GM04503 (cell line): Measurements from ENCODE around the gene NCAPG2.
A peak's percentile ranks its signal among the peaks of the same experiment; 100 is the strongest.

Experiments used
- DNase-seq: peaks from one replicate; pipeline ENCODE4 v3.0.0-alpha.2; 2012; ENCODE audit warnings: low read depth

The NCAPG2 gene

GRCh38 chr7:158733220-158733519 is 28.6 kb upstream of the NCAPG2 start:
- no peak for DNase-seq

GRCh38 chr7:158732494-158733219 is 28.1 kb upstream of the NCAPG2 start:
- DNase-seq: no peak

- DNase-seq: no peak
These were observed 27.2 kb upstream of the NCAPG2 start for GRCh38 chr7:158731761-158732160.

- DNase-seq: no peak
These were observed 26.1 kb upstream of the NCAPG2 start for GRCh38 chr7:158730383-158731346.

GRCh38 chr7:158729646-158730382 is 25.2 kb upstream of the NCAPG2 start:
- no peak for DNase-seq

- no peak for DNase-seq
These were observed 24.5 kb upstream of the NCAPG2 start for GRCh38 chr7:158728911-158729645.

- DNase-seq: no peak
These were observed 23.1 kb upstream of the NCAPG2 start for GRCh38 chr7:158727690-158728089.

- DNase-seq: no peak
These were observed 21.7 kb upstream of the NCAPG2 start for GRCh38 chr7:158726277-158726807.

GRCh38 chr7:158725506-158725800 is 20.8 kb upstream of the NCAPG2 start:
- DNase-seq: no peak

- DNase-seq: no peak
These were observed 20.3 kb upstream of the NCAPG2 start for GRCh38 chr7:158724658-158725505.

GRCh38 chr7:158723714-158724385 is 19.2 kb upstream of the NCAPG2 start:
- no peak for DNase-seq

GRCh38 chr7:158723266-158723665 is 18.7 kb upstream of the NCAPG2 start:
- no peak for DNase-seq

GRCh38 chr7:158722574-158723237 is 18.1 kb upstream of the NCAPG2 start:
- no peak for DNase-seq

GRCh38 chr7:158720112-158720511 is 15.5 kb upstream of the NCAPG2 start:
- no peak for DNase-seq

- no peak for DNase-seq
These were observed 12.2 kb upstream of the NCAPG2 start for GRCh38 chr7:158716802-158717201.

GRCh38 chr7:158710651-158711102 is 6.1 kb upstream of the NCAPG2 start:
- peak; percentile 34 for DNase-seq

GRCh38 chr7:158707610-158708009 is 3.0 kb upstream of the NCAPG2 start:
- DNase-seq: no peak

GRCh38 chr7:158706710-158707590 is 2.3 kb upstream of the NCAPG2 start:
- no peak for DNase-seq

GRCh38 chr7:158706273-158706704 is 1.7 kb upstream of the NCAPG2 start:
- DNase-seq: no peak
